ENCODE measurements around the gene TENM3.

Gene TENM3

GRCh38 chr4:182391111-182391684 lies 148.0 kb downstream of the TENM3 start:
- no peak overlapping the region for H2AFZ ChIP-seq (ENCODE audit: low read depth, low read length, severe bottlenecking)
- H3K4me3 ChIP-seq (ENCODE audit: insufficient read depth, low read length, poor library complexity, severe bottlenecking) = no peak overlapping the region
- no peak overlapping the region for H3K4me2 ChIP-seq (ENCODE audit: low read depth, low read length, poor library complexity, severe bottlenecking)
- H3K27me3 ChIP-seq (ENCODE audit: low read length) = no peaks in the 10 kb centered on the region
- no peak for TF ChIP-seq CTCF (IDR thresholded peaks at IDR 0.05; ENCODE audit: insufficient read depth, low read length, poor library complexity, severe bottlenecking)
- TF ChIP-seq EZH2phosphoT487 (conservative IDR thresholded peaks at IDR 0.05; ENCODE audit: low read length) = no peak
- H3K27ac ChIP-seq (ENCODE audit: low read depth, low read length) = no peak overlapping the region
- H3K79me2 ChIP-seq (ENCODE audit: insufficient read depth, low read length) = no peaks in the 10 kb centered on the region
- no peaks in the 10 kb centered on the region for H3K9me3 ChIP-seq (ENCODE audit: insufficient read depth, low read length)
- H3K9ac ChIP-seq (ENCODE audit: low read length) = no peak overlapping the region
- no peaks in the 10 kb centered on the region for H3K36me3 ChIP-seq (ENCODE audit: low read length)
- H4K20me1 ChIP-seq (ENCODE audit: low read depth, low read length) = no peaks in the 10 kb centered on the region
- H3K9me2 ChIP-seq (replicated peaks; ENCODE audit: insufficient read depth, low read length) = no peaks in the 10 kb centered on the region
- no peaks in the 10 kb centered on the region for H3F3A ChIP-seq (ENCODE audit: insufficient read depth)

- Histone ChIP-seq H3K9ac (ENCODE audit: low read length) (no peak overlapping the region), H3K9me2 (replicated peaks; ENCODE audit: insufficient read depth, low read length) (no peaks in the 10 kb centered on the region), H3K27ac (ENCODE audit: low read depth, low read length) (no peak overlapping the region), H4K20me1 (ENCODE audit: low read depth, low read length) (no peaks in the 10 kb centered on the region), H3K4me3 (ENCODE audit: insufficient read depth, low read length, poor library complexity, severe bottlenecking) (no peak overlapping the region), H3F3A (ENCODE audit: insufficient read depth) (no peaks in the 10 kb centered on the region), H3K9me3 (ENCODE audit: insufficient read depth, low read length) (no peaks in the 10 kb centered on the region), H3K36me3 (ENCODE audit: low read length) (no peaks in the 10 kb centered on the region), H3K27me3 (ENCODE audit: low read length) (no peaks in the 10 kb centered on the region), H2AFZ (ENCODE audit: low read depth, low read length, severe bottlenecking) (no peak overlapping the region), H3K4me2 (ENCODE audit: low read depth, low read length, poor library complexity, severe bottlenecking) (no peak overlapping the region), H3K79me2 (ENCODE audit: insufficient read depth, low read length) (no peaks in the 10 kb centered on the region)
- TF ChIP-seq CTCF (IDR thresholded peaks at IDR 0.05; ENCODE audit: insufficient read depth, low read length, poor library complexity, severe bottlenecking) = no peak
- no peak for TF ChIP-seq EZH2phosphoT487 (conservative IDR thresholded peaks at IDR 0.05; ENCODE audit: low read length)
Observed at GRCh38 chr4:182394181-182394580, 151.0 kb downstream of the TENM3 start.

- Histone ChIP-seq H2AFZ (ENCODE audit: low read depth, low read length, severe bottlenecking) (no peak overlapping the region), H3F3A (ENCODE audit: insufficient read depth) (no peaks in the 10 kb centered on the region), H3K9me2 (replicated peaks; ENCODE audit: insufficient read depth, low read length) (no peaks in the 10 kb centered on the region), H3K36me3 (ENCODE audit: low read length) (no peaks in the 10 kb centered on the region), H3K4me3 (ENCODE audit: insufficient read depth, low read length, poor library complexity, severe bottlenecking) (no peak overlapping the region), H4K20me1 (ENCODE audit: low read depth, low read length) (no peaks in the 10 kb centered on the region), H3K27me3 (ENCODE audit: low read length) (no peaks in the 10 kb centered on the region), H3K9ac (ENCODE audit: low read length) (no peak overlapping the region), H3K79me2 (ENCODE audit: insufficient read depth, low read length) (no peaks in the 10 kb centered on the region), H3K9me3 (ENCODE audit: insufficient read depth, low read length) (no peaks in the 10 kb centered on the region), H3K4me2 (ENCODE audit: low read depth, low read length, poor library complexity, severe bottlenecking) (no peak overlapping the region), H3K27ac (ENCODE audit: low read depth, low read length) (no peak overlapping the region)
- TF ChIP-seq EZH2phosphoT487 (conservative IDR thresholded peaks at IDR 0.05; ENCODE audit: low read length) = no peak
- TF ChIP-seq CTCF (IDR thresholded peaks at IDR 0.05; ENCODE audit: insufficient read depth, low read length, poor library complexity, severe bottlenecking) = no peak
Observed at GRCh38 chr4:182400081-182400480, 156.9 kb downstream of the TENM3 start.
